Caco-2 (cell line): ENCODE measurements around the gene KDM2B. TPM values are rescaled to one million over a fixed set of nuclear protein-coding genes. Genes with fewer than 3 reads are reported as not detected.

ENCODE experiments used
- BruUV-seq: library from RNA; stranded (reverse); fragments of 400-500 nt; replicated peaks from 2 replicates; lab custom pipeline; 2021; lab: Mats Ljungman, UMichigan
- CTCF ChIA-PET: fragments of 300-600 bp; sonication (Branson Sonifier 250); formaldehyde crosslinking; loops from one replicate; lab custom pipeline; 2022; ENCODE audit warnings: antibody characterized with exemption; lab: Charles Lee
- POLR2A ChIA-PET: fragments of 300-600 bp; sonication (Branson Sonifier 250); formaldehyde crosslinking; loops from one replicate; lab custom pipeline; 2022; ENCODE audit warnings: antibody characterized with exemption; lab: Charles Lee
- DNase-seq, 2 experiments: peaks; one replicate each; pipeline versions ENCODE4 v3.0.0 to v3.0.0-alpha.2; 2020 to 2022
- H3K27me3 ChIP-seq: replicated peaks from 2 replicates; pipeline ENCODE4 v1.6.0; 2011; ENCODE audit warnings: low read length; ENCODE audit not compliant: control insufficient read depth, insufficient read depth
- H3K36me3 ChIP-seq: 2 replicates; pipeline ENCODE4 v1.5.1; 2011; ENCODE audit warnings: low read length; ENCODE audit not compliant: control insufficient read depth, insufficient read depth
- H3K4me1 ChIP-seq: fragments of 250-450 bp; sonication (Bioruptor Pico); 2 replicates; pipeline ENCODE4 v1.5.1; 2020; ENCODE audit warnings: mild to moderate bottlenecking
- H3K4me3 ChIP-seq: 2 replicates; pipeline ENCODE4 v1.5.1; 2011; ENCODE audit warnings: low read depth, mild to moderate bottlenecking, control low read depth, low read length
- H3K9me3 ChIP-seq: fragments of 250-450 bp; sonication (Bioruptor Pico); 2 replicates; pipeline ENCODE4 v1.5.1; 2020; ENCODE audit warnings: mild to moderate bottlenecking, moderate library complexity
- H3K27ac Mint-ChIP-seq: one replicate; pipeline ENCODE4 v1.8.0; 2022; ENCODE audit warnings: mixed read lengths; ENCODE audit not compliant: unreplicated experiment
- H3K27me3 Mint-ChIP-seq: one replicate; pipeline ENCODE4 v1.8.0; 2022; ENCODE audit warnings: mixed read lengths; ENCODE audit not compliant: insufficient read depth, unreplicated experiment
- H3K36me3 Mint-ChIP-seq: one replicate; pipeline ENCODE4 v1.8.0; 2022; ENCODE audit warnings: mild to moderate bottlenecking, mixed read lengths; ENCODE audit not compliant: insufficient read depth, unreplicated experiment
- H3K4me1 Mint-ChIP-seq: one replicate; pipeline ENCODE4 v1.8.0; 2022; ENCODE audit warnings: low read depth, mixed read lengths; ENCODE audit not compliant: unreplicated experiment
- H3K4me3 Mint-ChIP-seq: one replicate; pipeline ENCODE4 v1.8.0; 2022; ENCODE audit warnings: mild to moderate bottlenecking, moderate library complexity, mixed read lengths; ENCODE audit not compliant: unreplicated experiment
- H3K9me3 Mint-ChIP-seq: one replicate; pipeline ENCODE4 v1.8.0; 2022; ENCODE audit warnings: mixed read lengths; ENCODE audit not compliant: unreplicated experiment
- intact Hi-C: fragments of 100-400 bp; cut with micrococcal nuclease; formaldehyde crosslinking; loops from one replicate; pipeline ENCODE4 v1.10.0; 2022; ENCODE audit not compliant: unreplicated experiment
- microRNA-seq: library from miRNA; unstranded; fragments of <30 nt; microRNA quantifications from one replicate; pipeline ENCODE4 v1.2.0, GENCODE V29; 2022
- total RNA-seq: library from RNA; stranded (reverse); gene quantifications from 2 replicates; pipeline ENCODE4 v1.2.3, GENCODE V29; 2022
- TF ChIP-seq, protein P1 (sequence below), 2 experiments: fragments of 200-600 bp in 1 of 2; IDR thresholded peaks; 1 replicate in 1 of 2; 2 replicates in 1 of 2; pipeline versions ENCODE4 v1.5.1 to v1.8.0; 2011 to 2022; ENCODE audit warnings: antibody characterized with exemption in 1 of 2, control low read depth in 1 of 2, inconsistent platforms in 1 of 2, low read depth in 1 of 2, low read length in 1 of 2, mild to moderate bottlenecking in 1 of 2, moderate library complexity in 1 of 2; ENCODE audit not compliant: insufficient read depth in 1 of 2, severe bottlenecking in 1 of 2, unreplicated experiment in 1 of 2

Gene KDM2B
- total RNA-seq, 1 experiment from 2014 or later, result 48.4 TPM

DNA sequence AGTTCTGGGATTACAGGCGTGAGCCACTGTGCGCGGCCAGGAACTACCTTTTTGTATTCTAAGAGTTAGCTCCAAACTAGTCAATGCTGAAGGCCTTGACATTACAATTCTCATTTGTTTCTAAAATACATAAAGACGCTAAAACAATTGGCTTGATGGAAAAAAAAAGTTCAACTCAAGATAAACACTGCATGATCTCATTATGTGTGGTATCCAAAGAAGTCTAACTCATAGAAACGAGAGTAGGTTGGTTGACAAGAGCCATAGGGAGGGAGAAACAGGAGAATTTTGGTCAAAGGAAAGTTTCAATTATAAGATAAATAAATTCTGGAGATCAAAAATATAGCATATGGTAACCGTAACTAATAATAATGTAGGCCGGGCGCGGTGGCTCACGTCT, 200.9 kb downstream of the KDM2B start:
- H3K9me3 ChIP-seq, result no peaks in the 10 kb centered on the region
- H3K4me1 Mint-ChIP-seq, result peaks cover 10% of the 10 kb centered on the region
- H3K36me3 Mint-ChIP-seq, result peaks cover 11% of the 10 kb centered on the region

More for the DNA sequence above, 200.9 kb downstream of the KDM2B start:
- no peaks in the 10 kb centered on the region for H3K36me3 ChIP-seq
- DNase-seq, result no peak
- CTCF ChIA-PET, result no interaction called here
- H3K4me1 ChIP-seq, result peaks cover 15% of the 10 kb centered on the region
- POLR2A ChIA-PET, result no interaction called here
- TF ChIP-seq, protein P1, sequence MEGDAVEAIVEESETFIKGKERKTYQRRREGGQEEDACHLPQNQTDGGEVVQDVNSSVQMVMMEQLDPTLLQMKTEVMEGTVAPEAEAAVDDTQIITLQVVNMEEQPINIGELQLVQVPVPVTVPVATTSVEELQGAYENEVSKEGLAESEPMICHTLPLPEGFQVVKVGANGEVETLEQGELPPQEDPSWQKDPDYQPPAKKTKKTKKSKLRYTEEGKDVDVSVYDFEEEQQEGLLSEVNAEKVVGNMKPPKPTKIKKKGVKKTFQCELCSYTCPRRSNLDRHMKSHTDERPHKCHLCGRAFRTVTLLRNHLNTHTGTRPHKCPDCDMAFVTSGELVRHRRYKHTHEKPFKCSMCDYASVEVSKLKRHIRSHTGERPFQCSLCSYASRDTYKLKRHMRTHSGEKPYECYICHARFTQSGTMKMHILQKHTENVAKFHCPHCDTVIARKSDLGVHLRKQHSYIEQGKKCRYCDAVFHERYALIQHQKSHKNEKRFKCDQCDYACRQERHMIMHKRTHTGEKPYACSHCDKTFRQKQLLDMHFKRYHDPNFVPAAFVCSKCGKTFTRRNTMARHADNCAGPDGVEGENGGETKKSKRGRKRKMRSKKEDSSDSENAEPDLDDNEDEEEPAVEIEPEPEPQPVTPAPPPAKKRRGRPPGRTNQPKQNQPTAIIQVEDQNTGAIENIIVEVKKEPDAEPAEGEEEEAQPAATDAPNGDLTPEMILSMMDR (IDR thresholded peaks at IDR 0.05; ENCODE audit: insufficient read depth in 1 of 2, low read depth in 1 of 2, low read length in 1 of 2, severe bottlenecking in 1 of 2, unreplicated experiment in 1 of 2), result no peak
- Mint-ChIP-seq H3K4me3 (no peak overlapping the region), H3K27ac (no peak overlapping the region), H3K27me3 (no peaks in the 10 kb centered on the region), H3K9me3 (no peaks in the 10 kb centered on the region)
- no peak overlapping the region for H3K4me3 ChIP-seq
- intact Hi-C loops, result no loop called here
- BruUV-seq, result no TSS peak
- H3K27me3 ChIP-seq, result no peaks in the 10 kb centered on the region

Small RNA genes lying within 50 kb of the gene (microRNA-seq; reads per million reads assigned to microRNA genes)
- not detected for gene MIR7107

Other genes starting within 250 kb of the KDM2B start
- gene ANAPC5, start 228.6 kb downstream of the KDM2B start, total RNA-seq, result 106 and 115 TPM in 2 replicates
- 50.5 and 54.1 TPM in 2 replicates for gene RNF34, start 180.9 kb downstream of the KDM2B start, total RNA-seq
- 33.9 and 34.2 TPM in 2 replicates for gene ORAI1, start 45.5 kb upstream of the KDM2B start, total RNA-seq
- gene MORN3, start 88.6 kb upstream of the KDM2B start, total RNA-seq, result 21.8 and 36.5 TPM in 2 replicates
- gene TMEM120B, start 131.7 kb upstream of the KDM2B start, total RNA-seq, result 15.5 and 15.9 TPM in 2 replicates
- 33.8 and 36.7 TPM in 2 replicates for gene RHOF, start 212.7 kb upstream of the KDM2B start, total RNA-seq
- gene SETD1B, start 223.0 kb upstream of the KDM2B start, total RNA-seq, result 16.8 and 17.6 TPM in 2 replicates